GM12891 (cell line): ENCODE measurements around the gene IGF2R.

ENCODE experiments used
- POLR2A ChIP-seq: IDR thresholded peaks from 2 replicates; pipeline ENCODE4 v1.6.1; 2011; ENCODE audit warnings: low read depth, low read length, control low read depth
- POLR2AphosphoS5 ChIP-seq: IDR thresholded peaks from 2 replicates; pipeline ENCODE4 v1.6.1; 2011; ENCODE audit warnings: low read depth, low read length, control low read depth
- SPI1 ChIP-seq: IDR thresholded peaks from 2 replicates; pipeline ENCODE4 v1.6.1; 2011; ENCODE audit warnings: low read depth, low read length, control low read depth
- TAF1 ChIP-seq: IDR thresholded peaks from 2 replicates; pipeline ENCODE4 v1.6.1; 2011; ENCODE audit warnings: low read depth, low read length, control low read depth

GRCh38 chr6:160034036-160034930, 65.4 kb downstream of the IGF2R start:
- no peak for TF ChIP-seq SPI1
- no peak for TF ChIP-seq POLR2AphosphoS5
- TF ChIP-seq POLR2A = no peak
- no peak for TF ChIP-seq TAF1
